A204.1 (cell line): ENCODE data around the gene TBC1D19.
"Not testable (repeated sequence)": the region's sequence is repeated elsewhere in the genome, so short reads cannot be mapped to it uniquely, and the experiment has no call there.

Experiments
- FAIRE-seq: peaks from 2 replicates; lab custom pipeline; 2012; peaks lifted over from hg19 to GRCh38; lab: Jason Lieb, UNC

Gene TBC1D19

GRCh38 chr4:26601204-26601603 lies 17.3 kb downstream of the TBC1D19 start:
- no peak for FAIRE-seq

DNA sequence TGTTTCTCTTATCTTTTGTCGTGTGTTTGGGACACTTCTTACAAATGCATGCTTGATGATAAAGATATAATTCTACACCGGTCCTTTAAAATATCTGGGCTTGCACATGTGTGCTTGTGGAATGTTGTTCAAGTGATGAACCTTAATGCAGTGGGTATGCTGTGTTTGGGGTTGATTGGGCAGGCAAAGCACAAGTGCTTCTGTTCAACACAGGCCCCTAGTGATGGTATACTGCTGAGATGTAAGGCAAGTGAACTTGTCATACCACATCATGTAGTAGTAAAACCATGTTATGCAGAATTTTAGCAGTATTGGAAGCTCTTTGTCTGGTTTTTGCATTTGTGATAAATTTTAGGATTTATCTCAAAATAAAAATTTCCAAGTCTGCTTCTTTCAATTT lies 23.9 kb downstream of the TBC1D19 start:
- FAIRE-seq = no peak

DNA sequence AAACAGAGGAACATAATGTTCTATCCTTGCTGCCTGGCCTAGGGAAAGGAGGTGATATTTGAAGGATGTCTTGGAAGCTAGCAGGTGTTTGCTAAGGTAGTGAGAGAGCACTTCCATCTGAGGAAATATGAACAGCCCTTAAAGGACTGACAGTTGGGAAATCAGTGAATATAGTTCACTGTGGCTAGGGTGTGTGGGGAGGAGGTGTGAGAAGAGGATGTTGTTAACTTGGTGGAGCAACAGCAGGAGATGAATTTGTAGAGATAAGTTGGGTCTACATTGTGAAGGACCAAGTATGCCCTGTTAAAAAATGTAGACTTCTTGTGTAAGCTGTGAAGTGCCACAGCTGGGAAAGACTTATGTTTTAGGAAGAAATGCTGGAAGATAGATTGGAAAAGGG lies 25.5 kb downstream of the TBC1D19 start:
- no peak for FAIRE-seq

GRCh38 chr4:26609868-26610267 lies 26.0 kb downstream of the TBC1D19 start:
- FAIRE-seq = no peak

GRCh38 chr4:26611372-26611771 lies 27.5 kb downstream of the TBC1D19 start:
- FAIRE-seq = no peak

- no peak for FAIRE-seq
Observed at GRCh38 chr4:26611885-26612284, 28.0 kb downstream of the TBC1D19 start.

DNA sequence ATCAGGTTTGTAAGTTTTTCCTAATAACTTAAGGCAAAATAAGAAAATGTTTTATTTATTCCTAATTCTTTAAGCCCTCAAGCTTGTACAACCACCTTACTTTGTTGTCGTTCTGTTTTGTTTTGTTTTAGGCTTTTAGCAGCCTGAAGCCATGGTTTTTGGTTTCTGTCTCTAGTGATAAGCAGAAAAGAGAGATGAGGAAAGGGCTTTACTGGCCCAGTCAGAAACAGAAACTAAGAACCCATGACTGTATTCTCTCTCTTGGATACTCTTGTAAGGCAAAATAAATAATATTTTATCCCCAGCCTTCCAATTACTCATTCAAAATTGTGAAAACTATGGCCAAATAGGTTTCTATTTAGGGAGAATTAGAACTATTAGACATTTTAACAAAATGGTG lies 29.4 kb downstream of the TBC1D19 start:
- no peak for FAIRE-seq

- no peak for FAIRE-seq
Observed at GRCh38 chr4:26613735-26614134, 29.9 kb downstream of the TBC1D19 start.

- FAIRE-seq = no peak
Observed at GRCh38 chr4:26619784-26620183, 35.9 kb downstream of the TBC1D19 start.

- no peak for FAIRE-seq
Observed at GRCh38 chr4:26621366-26621765, 37.5 kb downstream of the TBC1D19 start.

DNA sequence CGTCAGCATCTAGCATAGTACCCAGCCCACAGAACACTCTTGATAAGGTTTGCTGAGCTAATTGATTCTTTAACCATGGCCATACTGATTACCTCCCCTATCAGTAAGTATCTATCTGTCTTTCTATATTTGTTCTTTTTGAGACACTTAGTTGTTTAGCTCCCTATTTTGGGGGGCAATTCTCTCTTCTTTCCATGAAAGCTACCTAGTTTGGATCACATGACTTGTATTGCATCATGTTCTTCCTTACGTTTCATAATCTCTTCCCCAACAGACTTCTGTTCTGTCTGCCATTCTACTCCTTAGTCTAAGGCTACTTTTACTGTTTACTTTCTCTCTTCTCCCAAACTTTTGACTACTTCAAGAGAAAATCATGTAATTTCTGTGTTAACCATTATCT lies 39.0 kb downstream of the TBC1D19 start:
- no peak for FAIRE-seq

- FAIRE-seq = peak; percentile 25
Observed at GRCh38 chr4:26626658-26627057, 42.8 kb downstream of the TBC1D19 start.

- FAIRE-seq = no peak
Observed at GRCh38 chr4:26632916-26633315, 49.0 kb downstream of the TBC1D19 start.

DNA sequence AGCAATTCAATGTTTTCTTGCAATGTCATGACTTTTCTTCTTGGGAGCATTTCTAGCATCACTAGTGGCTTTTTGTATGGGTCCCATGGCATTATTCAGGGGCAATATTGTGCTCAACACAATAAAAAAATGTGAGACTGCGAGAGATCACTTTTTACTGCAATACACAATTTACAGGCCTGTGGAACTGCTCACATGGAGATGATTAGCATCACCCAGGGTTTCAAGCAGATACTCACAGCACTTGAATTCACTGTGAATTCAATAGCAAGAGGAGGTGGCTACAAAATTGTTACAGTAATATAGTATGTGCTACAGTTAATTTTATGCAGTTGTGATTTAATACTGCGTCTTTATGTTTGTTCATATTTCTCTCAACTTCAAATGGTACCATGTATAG lies 50.4 kb downstream of the TBC1D19 start:
- no peak for FAIRE-seq

GRCh38 chr4:26636458-26636857 lies 52.6 kb downstream of the TBC1D19 start:
- FAIRE-seq = peak; percentile 85

DNA sequence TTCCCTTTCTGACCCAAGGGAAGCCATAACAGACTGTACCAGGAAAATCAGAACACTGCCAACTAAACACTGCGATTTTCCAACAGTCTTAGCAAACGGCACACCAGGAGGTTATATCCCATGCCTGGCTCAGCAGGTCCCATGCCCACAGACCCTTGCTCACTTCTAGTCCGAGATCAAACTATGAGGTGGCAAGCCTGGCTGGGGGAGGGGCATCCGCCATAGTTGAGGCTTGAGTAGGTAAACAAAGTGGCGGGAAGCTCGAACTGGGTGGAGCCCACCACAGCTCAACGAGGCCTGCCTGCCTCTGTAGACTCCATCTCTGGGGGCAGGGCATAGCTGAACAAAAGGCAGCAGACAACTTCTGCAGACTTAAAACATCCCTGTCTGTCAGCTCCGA lies 56.8 kb downstream of the TBC1D19 start:
- not testable (repeated sequence) for FAIRE-seq

GRCh38 chr4:26647523-26648224 lies 63.8 kb downstream of the TBC1D19 start:
- no peak for FAIRE-seq

DNA sequence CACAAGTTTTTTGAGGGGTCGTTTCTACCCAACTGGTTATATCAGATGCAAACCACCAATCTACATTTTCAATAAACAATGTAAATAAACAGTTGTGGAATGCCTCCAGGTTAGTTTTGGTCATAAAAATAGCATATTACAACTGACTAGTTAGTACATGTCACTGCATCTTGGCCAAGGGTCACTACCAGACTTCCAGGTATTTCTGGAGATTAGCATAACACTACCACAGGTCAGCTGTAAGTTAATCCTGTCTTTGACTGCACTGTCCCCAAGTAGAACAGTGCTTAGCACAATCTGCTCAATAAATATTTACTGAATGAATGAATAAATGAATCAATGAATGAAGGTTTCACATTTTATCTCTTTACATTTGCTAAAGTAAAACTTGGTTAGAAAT lies 64.4 kb downstream of the TBC1D19 start:
- FAIRE-seq = no peak

- no peak for FAIRE-seq
Observed at GRCh38 chr4:26660261-26660660, 76.4 kb downstream of the TBC1D19 start.

DNA sequence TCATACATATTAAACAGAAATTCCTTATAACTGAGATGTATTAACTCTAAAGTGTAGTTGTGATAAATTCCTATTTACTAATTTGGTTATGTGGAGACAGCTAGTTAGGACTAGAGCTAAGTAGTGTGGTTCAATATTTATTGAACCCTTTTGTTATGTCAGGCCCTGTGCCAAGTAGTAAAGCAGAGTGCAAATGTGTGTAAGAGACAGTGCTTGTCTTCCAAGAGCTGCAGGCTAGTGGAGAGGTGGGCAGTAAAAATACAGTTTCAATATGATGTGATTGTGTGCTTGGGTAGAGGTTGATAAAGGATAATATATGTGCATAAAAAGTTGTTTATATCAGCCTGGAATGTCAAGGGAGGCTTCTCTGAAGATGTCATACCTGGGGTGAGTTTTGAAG lies 80.0 kb downstream of the TBC1D19 start:
- FAIRE-seq = no peak

- no peak for FAIRE-seq
Observed at GRCh38 chr4:26670903-26671537, 87.1 kb downstream of the TBC1D19 start.

- FAIRE-seq = not testable (repeated sequence)
Observed at GRCh38 chr4:26679040-26679695, 95.3 kb downstream of the TBC1D19 start.

GRCh38 chr4:26682436-26682835 lies 98.6 kb downstream of the TBC1D19 start:
- no peak for FAIRE-seq

DNA sequence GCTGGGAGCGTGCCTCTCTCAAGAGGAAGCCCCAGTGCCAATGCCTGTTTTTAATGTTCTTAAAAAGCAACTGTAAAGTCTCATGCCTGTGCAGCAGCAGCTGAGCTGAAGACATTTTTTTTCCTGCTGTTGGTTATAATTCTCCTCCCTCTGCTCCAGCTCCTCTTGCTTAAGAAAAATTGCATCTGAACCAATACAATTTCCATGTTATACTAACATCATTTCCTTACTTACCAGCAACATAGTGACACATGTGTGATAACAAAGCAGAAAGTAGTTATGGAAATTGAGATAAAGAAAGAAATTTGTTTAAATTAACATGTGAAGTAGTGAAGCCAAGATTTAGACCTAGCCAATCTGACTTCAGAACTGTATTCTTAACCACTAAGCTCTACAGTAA lies 101.4 kb downstream of the TBC1D19 start:
- FAIRE-seq = no peak
